ENCODE data around the gene PCDHB14.
"Not testable (repeated sequence)": the region's sequence is repeated elsewhere in the genome, so short reads cannot be mapped to it uniquely, and the experiment has no call there.

The PCDHB14 gene

GRCh38 chr5:141210281-141210680 is 12.9 kb upstream of the PCDHB14 start:
- not testable (repeated sequence) for DNase-seq (ENCODE audit: low read depth in 2 of 2, low spot score in 1 of 2)

- not testable (repeated sequence) for DNase-seq (ENCODE audit: low read depth in 2 of 2, low spot score in 1 of 2)
Observed at GRCh38 chr5:141210849-141211248, 12.3 kb upstream of the PCDHB14 start.

- not testable (repeated sequence) for DNase-seq (ENCODE audit: low read depth in 2 of 2, low spot score in 1 of 2)
Observed at GRCh38 chr5:141213656-141214339, 9.3 kb upstream of the PCDHB14 start, which contains the start of gene PCDHB13. TSS of gene PCDHB13 (plus strand) at chr5:141213919. CDS start at chr5:141214124, 205 bp downstream.

DNA sequence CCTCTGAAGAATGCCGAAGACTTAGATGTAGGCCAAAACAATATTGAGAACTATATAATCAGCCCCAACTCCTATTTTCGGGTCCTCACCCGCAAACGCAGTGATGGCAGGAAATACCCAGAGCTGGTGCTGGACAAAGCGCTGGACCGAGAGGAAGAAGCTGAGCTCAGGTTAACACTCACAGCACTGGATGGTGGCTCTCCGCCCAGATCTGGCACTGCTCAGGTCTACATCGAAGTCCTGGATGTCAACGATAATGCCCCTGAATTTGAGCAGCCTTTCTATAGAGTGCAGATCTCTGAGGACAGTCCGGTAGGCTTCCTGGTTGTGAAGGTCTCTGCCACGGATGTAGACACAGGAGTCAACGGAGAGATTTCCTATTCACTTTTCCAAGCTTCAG is 8.6 kb upstream of the PCDHB14 start:
- DNase-seq (ENCODE audit: low read depth in 2 of 2, low spot score in 1 of 2): not testable (repeated sequence)

DNA sequence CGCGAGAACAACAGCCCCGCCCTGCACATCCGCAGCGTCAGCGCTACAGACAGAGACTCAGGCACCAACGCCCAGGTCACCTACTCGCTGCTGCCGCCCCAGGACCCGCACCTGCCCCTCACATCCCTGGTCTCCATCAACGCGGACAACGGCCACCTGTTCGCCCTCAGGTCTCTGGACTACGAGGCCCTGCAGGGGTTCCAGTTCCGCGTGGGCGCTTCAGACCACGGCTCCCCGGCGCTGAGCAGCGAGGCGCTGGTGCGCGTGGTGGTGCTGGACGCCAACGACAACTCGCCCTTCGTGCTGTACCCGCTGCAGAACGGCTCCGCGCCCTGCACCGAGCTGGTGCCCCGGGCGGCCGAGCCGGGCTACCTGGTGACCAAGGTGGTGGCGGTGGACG is 7.6 kb upstream of the PCDHB14 start:
- not testable (repeated sequence) for DNase-seq (ENCODE audit: low read depth in 2 of 2, low spot score in 1 of 2)

GRCh38 chr5:141216035-141216434 is 7.1 kb upstream of the PCDHB14 start:
- DNase-seq (ENCODE audit: low read depth in 2 of 2, low spot score in 1 of 2): not testable (repeated sequence)

- not testable (repeated sequence) for DNase-seq (ENCODE audit: low read depth in 2 of 2, low spot score in 1 of 2)
Observed at GRCh38 chr5:141224844-141225243, 1.7 kb downstream of the PCDHB14 start.

DNA sequence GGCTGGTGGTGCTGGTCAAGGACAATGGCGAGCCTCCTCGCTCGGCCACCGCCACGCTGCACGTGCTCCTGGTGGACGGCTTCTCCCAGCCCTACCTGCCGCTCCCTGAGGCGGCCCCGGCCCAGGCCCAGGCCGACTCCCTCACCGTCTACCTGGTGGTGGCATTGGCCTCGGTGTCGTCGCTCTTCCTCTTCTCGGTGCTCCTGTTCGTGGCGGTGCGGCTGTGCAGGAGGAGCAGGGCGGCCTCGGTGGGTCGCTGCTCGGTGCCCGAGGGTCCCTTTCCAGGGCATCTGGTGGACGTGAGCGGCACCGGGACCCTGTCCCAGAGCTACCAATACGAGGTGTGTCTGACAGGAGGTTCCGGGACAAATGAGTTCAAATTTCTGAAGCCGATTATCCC is 2.3 kb downstream of the PCDHB14 start:
- DNase-seq (ENCODE audit: low read depth in 2 of 2, low spot score in 1 of 2): not testable (repeated sequence)

DNA sequence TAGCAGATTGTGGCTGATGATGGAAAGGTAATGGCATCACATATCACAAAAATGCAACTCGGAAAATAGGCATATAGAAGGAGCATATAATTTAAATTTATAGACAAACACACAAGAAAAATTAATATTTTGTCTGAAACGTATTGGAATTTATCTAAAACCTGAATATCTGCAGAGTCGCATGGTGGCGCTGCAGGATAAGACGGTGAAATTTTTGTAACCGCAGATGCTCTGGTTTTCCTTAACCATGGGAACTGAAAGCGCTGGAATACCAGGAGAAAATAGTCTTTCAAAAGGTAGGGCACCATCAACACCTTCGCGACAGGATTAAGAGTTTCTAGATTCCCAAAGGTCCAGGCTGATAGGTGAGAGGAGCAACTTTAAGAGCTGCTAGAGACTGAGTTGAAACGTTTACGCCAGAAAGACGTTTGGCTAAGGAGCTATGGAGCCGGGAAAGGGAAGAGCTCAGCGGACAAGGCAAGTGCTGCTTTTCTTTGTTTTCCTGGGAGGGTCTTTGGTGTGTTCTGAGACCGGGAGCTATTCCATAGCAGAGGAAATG is 11.0 kb downstream of the PCDHB14 start:
- DNase-seq (ENCODE audit: low read depth in 2 of 2, low spot score in 1 of 2): no peak

- not testable (repeated sequence) for DNase-seq (ENCODE audit: low read depth in 2 of 2, low spot score in 1 of 2)
Observed at GRCh38 chr5:141235922-141236321, 12.8 kb downstream of the PCDHB14 start.

DNA sequence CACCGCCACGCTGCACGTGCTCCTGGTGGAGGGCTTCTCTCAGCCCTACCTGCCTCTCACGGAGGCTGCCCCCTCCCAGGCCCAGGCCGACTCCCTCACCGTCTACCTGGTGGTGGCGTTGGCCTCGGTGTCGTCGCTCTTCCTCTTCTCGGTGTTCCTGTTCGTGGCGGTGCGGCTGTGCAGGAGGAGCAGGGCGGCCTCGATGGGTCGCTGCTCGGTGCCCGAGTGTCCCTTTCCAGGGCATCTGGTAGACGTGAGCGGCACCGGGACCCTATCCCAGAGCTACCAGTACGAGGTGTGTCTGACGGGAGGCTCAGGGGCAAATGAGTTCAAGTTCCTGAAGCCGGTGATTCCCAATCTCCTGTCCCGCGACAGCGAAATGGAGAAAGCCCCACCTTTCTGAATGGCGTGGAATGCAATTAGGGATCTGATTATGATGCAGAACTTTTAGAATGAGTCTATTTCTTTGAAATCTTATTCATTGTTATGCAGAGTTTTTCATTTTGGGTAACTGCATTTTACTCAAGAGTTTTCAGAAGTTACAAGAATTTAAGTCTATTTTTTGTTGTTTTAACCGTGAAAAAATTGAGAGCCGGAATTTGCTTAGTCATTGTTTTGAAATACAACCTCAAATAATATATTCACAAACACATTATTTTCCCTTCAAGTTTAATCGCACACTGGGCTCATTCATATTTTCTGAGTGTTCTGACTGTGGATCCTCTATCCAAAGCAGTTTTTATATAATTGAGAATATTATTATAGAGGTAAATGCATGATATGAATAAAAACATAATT is 13.6 kb downstream of the PCDHB14 start:
- no peak for DNase-seq (ENCODE audit: low read depth in 2 of 2, low spot score in 1 of 2)

GRCh38 chr5:141241496-141241895 is 18.4 kb downstream of the PCDHB14 start:
- DNase-seq (ENCODE audit: low read depth in 2 of 2, low spot score in 1 of 2): no peak

DNA sequence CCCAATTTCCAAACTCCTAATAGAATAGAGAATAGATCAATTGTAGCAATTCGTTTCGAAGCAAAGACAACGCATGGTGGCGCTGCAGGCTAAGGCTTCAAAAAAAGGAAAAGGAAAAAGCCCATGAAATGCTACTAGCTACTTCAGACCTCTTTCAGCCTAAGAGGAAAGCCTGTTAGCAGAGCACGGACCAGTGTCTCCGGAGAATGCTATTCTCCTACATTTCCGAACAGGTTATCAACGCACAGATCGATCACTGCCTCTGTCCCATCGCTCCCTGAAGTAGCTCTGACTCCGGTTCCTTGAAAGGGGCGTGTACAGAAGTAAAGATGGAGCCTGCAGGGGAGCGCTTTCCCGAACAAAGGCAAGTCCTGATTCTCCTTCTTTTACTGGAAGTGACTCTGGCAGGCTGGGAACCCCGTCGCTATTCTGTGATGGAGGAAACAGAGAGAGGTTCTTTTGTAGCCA is 22.1 kb downstream of the PCDHB14 start, which contains the start of gene PCDHB15:
Gene PCDHB15, plus strand, starts transcription at position 146 of the 468 bp plus-strand sequence. Its CDS starts 184 bp downstream, at position 330.
- DNase-seq (ENCODE audit: low read depth in 2 of 2, low spot score in 1 of 2): no peak

DNA sequence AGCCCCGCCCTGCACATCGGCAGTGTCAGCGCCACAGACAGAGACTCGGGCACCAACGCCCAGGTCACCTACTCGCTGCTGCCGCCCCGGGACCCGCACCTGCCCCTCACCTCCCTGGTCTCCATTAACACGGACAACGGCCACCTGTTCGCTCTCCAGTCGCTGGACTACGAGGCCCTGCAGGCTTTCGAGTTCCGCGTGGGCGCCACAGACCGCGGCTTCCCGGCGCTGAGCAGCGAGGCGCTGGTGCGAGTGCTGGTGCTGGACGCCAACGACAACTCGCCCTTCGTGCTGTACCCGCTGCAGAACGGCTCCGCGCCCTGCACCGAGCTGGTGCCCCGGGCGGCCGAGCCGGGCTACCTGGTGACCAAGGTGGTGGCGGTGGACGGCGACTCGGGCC is 23.8 kb downstream of the PCDHB14 start:
- DNase-seq (ENCODE audit: low read depth in 2 of 2, low spot score in 1 of 2): not testable (repeated sequence)

GRCh38 chr5:141247434-141247833 is 24.3 kb downstream of the PCDHB14 start:
- not testable (repeated sequence) for DNase-seq (ENCODE audit: low read depth in 2 of 2, low spot score in 1 of 2)

GRCh38 chr5:141250576-141250975 is 27.4 kb downstream of the PCDHB14 start:
- no peak for DNase-seq (ENCODE audit: low read depth in 2 of 2, low spot score in 1 of 2)

GRCh38 chr5:141258464-141258863 is 35.3 kb downstream of the PCDHB14 start:
- DNase-seq (ENCODE audit: low read depth in 2 of 2, low spot score in 1 of 2): no peak

- no peak for DNase-seq (ENCODE audit: low read depth in 2 of 2, low spot score in 1 of 2)
Observed at GRCh38 chr5:141258948-141259347, 35.8 kb downstream of the PCDHB14 start.

GRCh38 chr5:141260458-141261237 is 37.5 kb downstream of the PCDHB14 start:
- DNase-seq (ENCODE audit: low read depth in 2 of 2, low spot score in 1 of 2): no peak

DNA sequence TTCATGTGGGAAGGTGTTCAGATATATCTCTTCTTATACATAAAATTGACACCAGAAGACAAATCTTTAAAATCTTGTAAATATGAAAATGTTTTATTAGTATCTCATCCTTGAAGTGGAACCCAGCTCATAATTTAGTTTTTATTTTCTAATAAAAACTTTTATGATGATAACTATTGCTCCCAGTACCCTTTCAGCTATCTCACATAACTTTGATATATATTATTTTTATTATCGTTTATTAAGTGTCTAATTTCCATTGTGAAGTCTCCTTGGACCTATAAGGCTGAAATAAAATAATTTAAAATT is 38.0 kb downstream of the PCDHB14 start:
- no peak for DNase-seq (ENCODE audit: low read depth in 2 of 2, low spot score in 1 of 2)

GRCh38 chr5:141269195-141269594 is 46.1 kb downstream of the PCDHB14 start:
- no peak for DNase-seq (ENCODE audit: low read depth in 2 of 2, low spot score in 1 of 2)
